MV-4-11 (cell line): ENCODE measurements around the gene CIART.
"Not testable (repeated sequence)": the region's sequence is repeated elsewhere in the genome, so short reads cannot be mapped to it uniquely, and the experiment has no call there.

Source experiments
- DNase-seq: peaks from one replicate; lab custom pipeline; 2025; lab: John Stamatoyannopoulos, UW

CIART gene

GRCh38 chr1:150309758-150310508 is 27.6 kb downstream of the CIART start:
- no peak for DNase-seq

GRCh38 chr1:150311762-150312161 is 29.4 kb downstream of the CIART start:
- DNase-seq: no peak

GRCh38 chr1:150314691-150315090 is 32.3 kb downstream of the CIART start:
- not testable (repeated sequence) for DNase-seq

- DNase-seq: no peak
Measured at GRCh38 chr1:150320667-150320978, 38.3 kb downstream of the CIART start.

- DNase-seq: no peak
Measured at GRCh38 chr1:150321826-150322166, 39.4 kb downstream of the CIART start.

GRCh38 chr1:150322310-150322709 is 40.0 kb downstream of the CIART start:
- DNase-seq: peak; percentile 95

GRCh38 chr1:150332651-150333290 is 50.4 kb downstream of the CIART start:
- DNase-seq: no peak
